ENCODE measurements around the gene INS. TPM values are rescaled to one million over a fixed set of nuclear protein-coding genes. Genes with fewer than 3 reads are reported as not detected.

INS gene
- total and polyA plus RNA-seq, 2 of the 8 experiments (the other 6 are each of a cell fraction or from before 2014, with no cell fraction given): not detected

- TF ChIP-seq CBX8 (IDR thresholded peaks at IDR 0.05; ENCODE audit: borderline replicate concordance, low read depth, low read length): no peak
- TF ChIP-seq EZH2 (IDR thresholded peaks at IDR 0.05; ENCODE audit: low read depth, low read length, severe bottlenecking): peak; percentile 97
- no peak for TF ChIP-seq TBP (IDR thresholded peaks at IDR 0.05; ENCODE audit: low read depth, low read length)
- no peak for TF ChIP-seq GABPA (IDR thresholded peaks at IDR 0.05; ENCODE audit: borderline replicate concordance, insufficient read depth, low read length)
- no peak for TF ChIP-seq SP2 (IDR thresholded peaks at IDR 0.05; ENCODE audit: low read length)
- TF ChIP-seq CBX5 (IDR thresholded peaks at IDR 0.05; ENCODE audit: low read depth, low read length): no peak
- TF ChIP-seq BRCA1 (IDR thresholded peaks at IDR 0.05; ENCODE audit: low read depth, low read length): no peak
- TF ChIP-seq TAF7 (optimal IDR thresholded peaks at IDR 0.05; ENCODE audit: borderline replicate concordance, low read depth, low read length): no peak
- TF ChIP-seq SIRT6 (IDR thresholded peaks at IDR 0.05; ENCODE audit: low read length): no peak
- no peak for TF ChIP-seq POLR2A (IDR thresholded peaks at IDR 0.05; ENCODE audit: control extremely low read depth in 1 of 2, low read depth in 2 of 2, low read length in 2 of 2)
- TF ChIP-seq, protein P1, sequence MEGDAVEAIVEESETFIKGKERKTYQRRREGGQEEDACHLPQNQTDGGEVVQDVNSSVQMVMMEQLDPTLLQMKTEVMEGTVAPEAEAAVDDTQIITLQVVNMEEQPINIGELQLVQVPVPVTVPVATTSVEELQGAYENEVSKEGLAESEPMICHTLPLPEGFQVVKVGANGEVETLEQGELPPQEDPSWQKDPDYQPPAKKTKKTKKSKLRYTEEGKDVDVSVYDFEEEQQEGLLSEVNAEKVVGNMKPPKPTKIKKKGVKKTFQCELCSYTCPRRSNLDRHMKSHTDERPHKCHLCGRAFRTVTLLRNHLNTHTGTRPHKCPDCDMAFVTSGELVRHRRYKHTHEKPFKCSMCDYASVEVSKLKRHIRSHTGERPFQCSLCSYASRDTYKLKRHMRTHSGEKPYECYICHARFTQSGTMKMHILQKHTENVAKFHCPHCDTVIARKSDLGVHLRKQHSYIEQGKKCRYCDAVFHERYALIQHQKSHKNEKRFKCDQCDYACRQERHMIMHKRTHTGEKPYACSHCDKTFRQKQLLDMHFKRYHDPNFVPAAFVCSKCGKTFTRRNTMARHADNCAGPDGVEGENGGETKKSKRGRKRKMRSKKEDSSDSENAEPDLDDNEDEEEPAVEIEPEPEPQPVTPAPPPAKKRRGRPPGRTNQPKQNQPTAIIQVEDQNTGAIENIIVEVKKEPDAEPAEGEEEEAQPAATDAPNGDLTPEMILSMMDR (IDR thresholded peaks at IDR 0.05; ENCODE audit: control extremely low read depth in 1 of 3, insufficient read depth in 1 of 3, low read depth in 1 of 3, low read length in 3 of 3): peak in 1 of 3 experiments; percentile 32; a peak in 1 of 4 replicates
- no peak for TF ChIP-seq RBBP5 (IDR thresholded peaks at IDR 0.05; ENCODE audit: borderline replicate concordance, low read depth, low read length)
- no peak for TF ChIP-seq TCF12 (IDR thresholded peaks at IDR 0.05; ENCODE audit: low read depth, low read length)
- TF ChIP-seq SRF (IDR thresholded peaks at IDR 0.05; ENCODE audit: low read depth, low read length): no peak
- no peak for TF ChIP-seq NANOG (IDR thresholded peaks at IDR 0.05; ENCODE audit: insufficient read depth, low read depth, low read length, poor library complexity, severe bottlenecking)
- no peak for TF ChIP-seq RXRA (IDR thresholded peaks at IDR 0.05; ENCODE audit: insufficient read depth, low read depth, low read length)
- TF ChIP-seq CTBP2 (IDR thresholded peaks at IDR 0.05; ENCODE audit: borderline replicate concordance, insufficient read depth, insufficient read length, low read length): peak; percentile 46
- TF ChIP-seq JUN (IDR thresholded peaks at IDR 0.05; ENCODE audit: low read depth, low read length): no peak
- TF ChIP-seq RNF2 (IDR thresholded peaks at IDR 0.05; ENCODE audit: borderline replicate concordance, low read depth, low read length, missing control alignments, poor library complexity, severe bottlenecking): peak; percentile 99
- no peak for TF ChIP-seq GTF2F1 (IDR thresholded peaks at IDR 0.05; ENCODE audit: borderline replicate concordance, low read depth, low read length)
Measured at GRCh38 chr11:2143799-2144543, 17.0 kb downstream of the INS start (continued).

All from H1 (cell line).